Ovary (tissue), 3 donors: ENCODE data around the gene THEM4.

ENCODE experiments used
- EP300 ChIP-seq: sonication (generic); formaldehyde crosslinking; IDR thresholded peaks from one replicate; pipeline ENCODE4 v1.6.1; 2017; ENCODE audit warnings: antibody characterized with exemption
- POLR2A ChIP-seq: fragments of 450-650 bp; IDR thresholded peaks from one replicate; pipeline ENCODE4 v1.6.1; 2017; ENCODE audit warnings: antibody characterized with exemption, mild to moderate bottlenecking, moderate library complexity
- TF ChIP-seq, protein P1 (sequence below), 3 donors: fragments of 450-650 bp in 2 of 3; fragments of 200-600 bp in 1 of 3; IDR thresholded peaks; one replicate each; pipeline versions ENCODE4 v1.5.1 to v1.8.0; 2016 to 2022; ENCODE audit warnings: antibody characterized with exemption in 3 of 3, mild to moderate bottlenecking in 1 of 3
- donor health status: DM: no; HTN: no; CAD: no.

DNA sequence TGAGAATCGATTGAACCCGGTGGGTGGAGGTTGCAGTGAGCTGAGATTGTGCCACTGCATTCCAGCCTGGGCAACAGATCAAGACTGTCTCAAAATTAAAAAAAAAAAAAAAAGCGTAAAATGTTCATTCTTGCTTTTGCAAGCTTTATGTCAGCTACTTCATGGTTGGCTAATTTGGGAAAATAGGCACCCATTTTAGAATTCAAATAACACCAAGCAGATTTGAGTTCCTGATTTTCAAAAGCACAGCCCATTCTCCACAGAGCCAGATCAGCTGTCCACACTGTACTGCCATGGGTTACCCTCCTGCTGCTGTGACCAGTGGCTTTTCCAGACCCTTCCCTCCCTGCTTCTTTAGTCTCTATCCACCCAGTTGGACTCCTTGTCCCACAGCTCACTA lies 60.2 kb downstream of the THEM4 start:
- TF ChIP-seq, protein P1, sequence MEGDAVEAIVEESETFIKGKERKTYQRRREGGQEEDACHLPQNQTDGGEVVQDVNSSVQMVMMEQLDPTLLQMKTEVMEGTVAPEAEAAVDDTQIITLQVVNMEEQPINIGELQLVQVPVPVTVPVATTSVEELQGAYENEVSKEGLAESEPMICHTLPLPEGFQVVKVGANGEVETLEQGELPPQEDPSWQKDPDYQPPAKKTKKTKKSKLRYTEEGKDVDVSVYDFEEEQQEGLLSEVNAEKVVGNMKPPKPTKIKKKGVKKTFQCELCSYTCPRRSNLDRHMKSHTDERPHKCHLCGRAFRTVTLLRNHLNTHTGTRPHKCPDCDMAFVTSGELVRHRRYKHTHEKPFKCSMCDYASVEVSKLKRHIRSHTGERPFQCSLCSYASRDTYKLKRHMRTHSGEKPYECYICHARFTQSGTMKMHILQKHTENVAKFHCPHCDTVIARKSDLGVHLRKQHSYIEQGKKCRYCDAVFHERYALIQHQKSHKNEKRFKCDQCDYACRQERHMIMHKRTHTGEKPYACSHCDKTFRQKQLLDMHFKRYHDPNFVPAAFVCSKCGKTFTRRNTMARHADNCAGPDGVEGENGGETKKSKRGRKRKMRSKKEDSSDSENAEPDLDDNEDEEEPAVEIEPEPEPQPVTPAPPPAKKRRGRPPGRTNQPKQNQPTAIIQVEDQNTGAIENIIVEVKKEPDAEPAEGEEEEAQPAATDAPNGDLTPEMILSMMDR (IDR thresholded peaks at IDR 0.05), result no peak
- TF ChIP-seq POLR2A (no peak), EP300 (no peak)
